Measurements from ENCODE around the gene BANP.
"Not testable (repeated sequence)": the region's sequence is repeated elsewhere in the genome, so short reads cannot be mapped to it uniquely, and the experiment has no call there.

Gene BANP

DNA sequence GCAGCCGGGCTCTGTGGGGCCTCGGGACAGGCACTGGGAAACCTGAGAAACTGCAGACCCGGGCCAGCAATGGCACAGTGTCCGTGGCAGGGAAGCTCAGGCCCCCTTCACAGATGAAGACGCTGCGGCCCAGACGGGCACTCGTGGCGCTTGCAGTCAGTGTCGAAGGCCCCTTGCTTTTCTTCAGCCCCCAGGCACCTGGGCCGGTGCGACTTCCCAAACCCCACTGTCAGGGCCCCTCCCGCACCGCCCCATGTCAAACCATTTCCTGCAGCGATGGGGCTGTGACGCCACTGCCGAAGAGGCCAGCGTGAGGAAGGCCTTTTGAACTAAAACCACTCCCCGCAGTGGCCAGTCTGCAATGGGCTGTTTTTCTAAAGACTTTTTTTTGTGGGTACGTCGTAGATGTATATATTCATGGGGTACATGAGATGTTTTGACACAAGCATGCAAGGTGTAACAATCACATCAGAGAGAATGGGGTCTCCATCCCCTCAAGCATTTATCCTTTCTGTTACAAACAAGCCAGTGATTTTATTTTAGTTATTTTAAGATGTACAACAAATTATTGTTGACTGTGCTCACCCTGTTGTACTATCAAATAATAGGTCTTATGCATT is 159.8 kb downstream of the BANP start:
- H3K4me1 ChIP-seq (ENCODE audit: control insufficient read depth in 1 of 2, insufficient read depth in 2 of 2, low read length in 2 of 2); H3K27me3 ChIP-seq (ENCODE audit: low read depth, low read length); H3K9me3 ChIP-seq (ENCODE audit: control insufficient read depth in 1 of 2, low read length in 2 of 2); H3K36me3 ChIP-seq (ENCODE audit: control insufficient read depth in 1 of 2, insufficient read depth in 2 of 2, low read length in 2 of 2); H3K27ac ChIP-seq (ENCODE audit: low read length); H3K4me3 ChIP-seq (ENCODE audit: low read depth in 1 of 2, low read length in 2 of 2): not testable (repeated sequence)

- not testable (repeated sequence) for H3K4me1 ChIP-seq (ENCODE audit: control insufficient read depth in 1 of 2, insufficient read depth in 2 of 2, low read length in 2 of 2); H3K27me3 ChIP-seq (ENCODE audit: low read depth, low read length); H3K36me3 ChIP-seq (ENCODE audit: control insufficient read depth in 1 of 2, insufficient read depth in 2 of 2, low read length in 2 of 2); H3K27ac ChIP-seq (ENCODE audit: low read length); H3K4me3 ChIP-seq (ENCODE audit: low read depth in 1 of 2, low read length in 2 of 2); H3K9me3 ChIP-seq (ENCODE audit: control insufficient read depth in 1 of 2, low read length in 2 of 2)
Measured at GRCh38 chr16:88111976-88112375, 160.7 kb downstream of the BANP start.

GRCh38 chr16:88113545-88114045 is 162.4 kb downstream of the BANP start:
- H3K4me1 ChIP-seq (ENCODE audit: control insufficient read depth in 1 of 2, insufficient read depth in 2 of 2, low read length in 2 of 2): peaks cover 0 to 4% of the 10 kb centered on the region in 2 donors
- H3K27me3 ChIP-seq (ENCODE audit: low read depth, low read length): no peaks in the 10 kb centered on the region
- no peaks in the 10 kb centered on the region for H3K9me3 ChIP-seq (ENCODE audit: control insufficient read depth in 1 of 2, low read length in 2 of 2)
- H3K36me3 ChIP-seq (ENCODE audit: control insufficient read depth in 1 of 2, insufficient read depth in 2 of 2, low read length in 2 of 2): no peaks in the 10 kb centered on the region
- no peak overlapping the region for H3K4me3 ChIP-seq (ENCODE audit: low read depth in 1 of 2, low read length in 2 of 2)
- no peak overlapping the region for H3K27ac ChIP-seq (ENCODE audit: low read length)

DNA sequence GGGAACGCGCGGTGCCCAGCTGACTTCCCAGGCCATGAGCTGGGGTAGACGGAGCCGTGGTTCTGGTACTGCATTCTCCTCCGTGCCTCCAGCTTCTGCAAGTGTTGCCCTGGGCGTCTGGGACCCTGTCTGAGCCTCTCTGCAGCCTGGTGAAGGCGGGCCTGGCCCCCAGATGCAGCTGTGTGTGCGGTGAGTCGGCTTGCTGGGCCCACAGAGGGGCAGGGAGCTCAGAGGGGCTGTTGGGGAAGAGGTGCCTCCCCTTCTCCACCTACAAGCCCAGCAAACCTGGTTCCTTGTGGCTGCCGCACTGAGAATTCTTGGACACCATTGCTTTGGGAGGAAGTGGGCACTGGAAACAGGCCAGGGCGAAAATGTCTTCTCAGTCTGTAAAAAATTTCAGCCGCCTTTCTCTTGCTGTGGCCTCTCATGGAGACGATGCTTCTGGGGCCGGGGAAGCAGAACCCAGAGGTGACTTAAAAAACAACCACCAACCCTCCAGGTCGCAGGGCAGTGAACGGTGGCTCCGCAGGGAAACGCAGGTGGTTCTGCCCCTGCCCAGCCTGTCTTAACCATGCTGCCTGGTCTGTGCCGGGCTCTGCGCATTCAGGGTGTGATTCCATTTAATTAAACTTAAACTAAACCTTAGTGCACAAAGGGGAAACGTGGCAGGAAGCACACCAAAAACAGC is 163.5 kb downstream of the BANP start:
- H3K36me3 ChIP-seq (ENCODE audit: control insufficient read depth in 1 of 2, insufficient read depth in 2 of 2, low read length in 2 of 2); H3K4me1 ChIP-seq (ENCODE audit: control insufficient read depth in 1 of 2, insufficient read depth in 2 of 2, low read length in 2 of 2); H3K4me3 ChIP-seq (ENCODE audit: low read depth in 1 of 2, low read length in 2 of 2); H3K27me3 ChIP-seq (ENCODE audit: low read depth, low read length); H3K27ac ChIP-seq (ENCODE audit: low read length); H3K9me3 ChIP-seq (ENCODE audit: control insufficient read depth in 1 of 2, low read length in 2 of 2): not testable (repeated sequence)

- Histone ChIP-seq H3K27ac (ENCODE audit: low read length) (no peak overlapping the region), H3K4me1 (ENCODE audit: control insufficient read depth in 1 of 2, insufficient read depth in 2 of 2, low read length in 2 of 2) (peaks cover 0 to 4% of the 10 kb centered on the region in 2 donors), H3K9me3 (ENCODE audit: control insufficient read depth in 1 of 2, low read length in 2 of 2) (no peaks in the 10 kb centered on the region), H3K27me3 (ENCODE audit: low read depth, low read length) (no peaks in the 10 kb centered on the region), H3K36me3 (ENCODE audit: control insufficient read depth in 1 of 2, insufficient read depth in 2 of 2, low read length in 2 of 2) (no peaks in the 10 kb centered on the region), H3K4me3 (ENCODE audit: low read depth in 1 of 2, low read length in 2 of 2) (no peak overlapping the region)
Measured at GRCh38 chr16:88116121-88116520, 164.9 kb downstream of the BANP start.

GRCh38 chr16:88117476-88117868 is 166.2 kb downstream of the BANP start:
- Histone ChIP-seq H3K4me3 (ENCODE audit: low read depth in 1 of 2, low read length in 2 of 2) (no peak overlapping the region), H3K27me3 (ENCODE audit: low read depth, low read length) (no peaks in the 10 kb centered on the region), H3K27ac (ENCODE audit: low read length) (no peak overlapping the region), H3K9me3 (ENCODE audit: control insufficient read depth in 1 of 2, low read length in 2 of 2) (no peaks in the 10 kb centered on the region), H3K4me1 (ENCODE audit: control insufficient read depth in 1 of 2, insufficient read depth in 2 of 2, low read length in 2 of 2) (peaks cover 0 to 4% of the 10 kb centered on the region in 2 donors), H3K36me3 (ENCODE audit: control insufficient read depth in 1 of 2, insufficient read depth in 2 of 2, low read length in 2 of 2) (no peaks in the 10 kb centered on the region)

GRCh38 chr16:88118376-88118775 is 167.1 kb downstream of the BANP start:
- Histone ChIP-seq H3K27ac (ENCODE audit: low read length) (no peak overlapping the region), H3K4me1 (ENCODE audit: control insufficient read depth in 1 of 2, insufficient read depth in 2 of 2, low read length in 2 of 2) (peaks cover 0 to 4% of the 10 kb centered on the region in 2 donors), H3K9me3 (ENCODE audit: control insufficient read depth in 1 of 2, low read length in 2 of 2) (no peaks in the 10 kb centered on the region), H3K4me3 (ENCODE audit: low read depth in 1 of 2, low read length in 2 of 2) (no peak overlapping the region), H3K36me3 (ENCODE audit: control insufficient read depth in 1 of 2, insufficient read depth in 2 of 2, low read length in 2 of 2) (no peaks in the 10 kb centered on the region), H3K27me3 (ENCODE audit: low read depth, low read length) (no peaks in the 10 kb centered on the region)

GRCh38 chr16:88118852-88119741 is 167.9 kb downstream of the BANP start:
- H3K27ac ChIP-seq (ENCODE audit: low read length); H3K27me3 ChIP-seq (ENCODE audit: low read depth, low read length); H3K4me3 ChIP-seq (ENCODE audit: low read depth in 1 of 2, low read length in 2 of 2); H3K9me3 ChIP-seq (ENCODE audit: control insufficient read depth in 1 of 2, low read length in 2 of 2); H3K36me3 ChIP-seq (ENCODE audit: control insufficient read depth in 1 of 2, insufficient read depth in 2 of 2, low read length in 2 of 2); H3K4me1 ChIP-seq (ENCODE audit: control insufficient read depth in 1 of 2, insufficient read depth in 2 of 2, low read length in 2 of 2): not testable (repeated sequence)

- H3K36me3 ChIP-seq (ENCODE audit: control insufficient read depth in 1 of 2, insufficient read depth in 2 of 2, low read length in 2 of 2); H3K4me1 ChIP-seq (ENCODE audit: control insufficient read depth in 1 of 2, insufficient read depth in 2 of 2, low read length in 2 of 2); H3K27me3 ChIP-seq (ENCODE audit: low read depth, low read length); H3K9me3 ChIP-seq (ENCODE audit: control insufficient read depth in 1 of 2, low read length in 2 of 2); H3K4me3 ChIP-seq (ENCODE audit: low read depth in 1 of 2, low read length in 2 of 2); H3K27ac ChIP-seq (ENCODE audit: low read length): not testable (repeated sequence)
Measured at GRCh38 chr16:88119881-88120751, 168.9 kb downstream of the BANP start.

- Histone ChIP-seq H3K4me1 (ENCODE audit: control insufficient read depth in 1 of 2, insufficient read depth in 2 of 2, low read length in 2 of 2) (peaks cover 0 to 4% of the 10 kb centered on the region in 2 donors), H3K27me3 (ENCODE audit: low read depth, low read length) (no peaks in the 10 kb centered on the region), H3K36me3 (ENCODE audit: control insufficient read depth in 1 of 2, insufficient read depth in 2 of 2, low read length in 2 of 2) (no peaks in the 10 kb centered on the region), H3K9me3 (ENCODE audit: control insufficient read depth in 1 of 2, low read length in 2 of 2) (no peaks in the 10 kb centered on the region), H3K4me3 (ENCODE audit: low read depth in 1 of 2, low read length in 2 of 2) (no peak overlapping the region), H3K27ac (ENCODE audit: low read length) (no peak overlapping the region)
Measured at GRCh38 chr16:88120812-88121211, 169.6 kb downstream of the BANP start.

- not testable (repeated sequence) for H3K9me3 ChIP-seq (ENCODE audit: control insufficient read depth in 1 of 2, low read length in 2 of 2); H3K27me3 ChIP-seq (ENCODE audit: low read depth, low read length); H3K4me3 ChIP-seq (ENCODE audit: low read depth in 1 of 2, low read length in 2 of 2)
Measured at GRCh38 chr16:88121391-88121790, 170.2 kb downstream of the BANP start.

More at GRCh38 chr16:88121391-88121790, 170.2 kb downstream of the BANP start:
- H3K36me3 ChIP-seq (ENCODE audit: control insufficient read depth in 1 of 2, insufficient read depth in 2 of 2, low read length in 2 of 2); H3K27ac ChIP-seq (ENCODE audit: low read length); H3K4me1 ChIP-seq (ENCODE audit: control insufficient read depth in 1 of 2, insufficient read depth in 2 of 2, low read length in 2 of 2): not testable (repeated sequence)
